ENCODE results near the gene PLAAT3. TPM values are rescaled to one million over a fixed set of nuclear protein-coding genes. Genes with fewer than 3 reads are reported as not detected.
A peak's percentile ranks its signal among the peaks of the same experiment; 100 is the strongest.

The PLAAT3 gene
- polyA plus RNA-seq, 2 of the 4 experiments (the other 2 are of a cell fraction), result 39.5 to 65.2 TPM

DNA sequence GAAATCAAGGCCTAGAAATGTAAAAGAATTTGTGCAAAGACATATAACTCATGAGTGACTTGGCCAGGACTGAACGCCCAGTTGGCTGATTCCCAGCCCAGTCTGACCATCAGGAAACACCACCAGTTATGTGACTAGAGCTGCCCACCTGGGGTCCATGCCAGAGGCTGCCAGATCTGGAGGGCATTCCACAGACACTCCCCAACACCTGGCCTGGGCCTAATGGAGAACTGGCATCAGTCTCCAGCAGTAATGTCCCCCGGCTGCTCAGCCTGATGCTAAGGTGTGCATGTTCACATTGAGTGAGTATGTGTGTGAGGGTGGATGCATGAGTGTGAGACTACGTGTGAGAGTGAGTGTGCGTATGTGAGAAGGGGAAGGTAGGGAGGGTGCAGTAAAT is 15.7 kb downstream of the PLAAT3 start:
- Histone ChIP-seq H3K4me1 (peaks cover 21% of the 10 kb centered on the region; the same call in 2 of the 3 replicates), H3K4me3 (no peak overlapping the region), H3K4me2 (no peak overlapping the region), H3K9me3 (no peaks in the 10 kb centered on the region), H3K27ac (peak overlapping the region in 1 of 2 experiments; percentile 5; a peak in 3 of 6 replicates)
- POLR2A ChIA-PET, result no interaction called here
- DNase-seq (ENCODE audit: low read depth in 1 of 2, low spot score in 1 of 2) (no peak), FAIRE-seq (no peak), ATAC-seq (peak; percentile 27 to 28; a peak in 3 of 6 replicates)
- CTCF ChIA-PET, result interaction anchor here (1.5 to 1.6 kb wide), 2 partner anchors 37 to 119 kb away, joined by 5 read pairs; no protein-coding TSS in a partner anchor
- 88% methylated on average over 4 of the region's 4 CpGs for WGBS (ENCODE audit: missing lambda C conversion rate)
- TF ChIP-seq EP300 (IDR thresholded peaks at IDR 0.05) (no peak), MYC (IDR thresholded peaks at IDR 0.05; ENCODE audit: borderline replicate concordance, low read length) (no peak), HOXB13 (CRISPR knock-in tag; IDR thresholded peaks at IDR 0.05; ENCODE audit: low read depth) (no peak), ZNF302 (CRISPR knock-in tag; IDR thresholded peaks at IDR 0.05) (no peak), HDAC2 (IDR thresholded peaks at IDR 0.05) (no peak), ESRRA (IDR thresholded peaks at IDR 0.05; ENCODE audit: borderline replicate concordance, low read length) (no peak), RCOR1 (IDR thresholded peaks at IDR 0.05; ENCODE audit: low read depth, low read length) (no peak), NR3C1 (IDR thresholded peaks at IDR 0.05) (no peak), CBX2 (IDR thresholded peaks at IDR 0.05; ENCODE audit: borderline replicate concordance, low read depth) (no peak), MAX (IDR thresholded peaks at IDR 0.05) (no peak), REST (IDR thresholded peaks at IDR 0.05) (no peak), HEYL (CRISPR knock-in tag; IDR thresholded peaks at IDR 0.05) (no peak), HOXB5 (CRISPR knock-in tag; IDR thresholded peaks at IDR 0.05) (no peak), MAZ (IDR thresholded peaks at IDR 0.05; ENCODE audit: borderline replicate concordance, low read depth, low read length) (no peak), BHLHE40 (IDR thresholded peaks at IDR 0.05; ENCODE audit: low read depth, low read length) (no peak), PBX3 (IDR thresholded peaks at IDR 0.05) (no peak), KDM1A (IDR thresholded peaks at IDR 0.05; ENCODE audit: low read depth) (no peak)
- TF ChIP-seq, protein P1, sequence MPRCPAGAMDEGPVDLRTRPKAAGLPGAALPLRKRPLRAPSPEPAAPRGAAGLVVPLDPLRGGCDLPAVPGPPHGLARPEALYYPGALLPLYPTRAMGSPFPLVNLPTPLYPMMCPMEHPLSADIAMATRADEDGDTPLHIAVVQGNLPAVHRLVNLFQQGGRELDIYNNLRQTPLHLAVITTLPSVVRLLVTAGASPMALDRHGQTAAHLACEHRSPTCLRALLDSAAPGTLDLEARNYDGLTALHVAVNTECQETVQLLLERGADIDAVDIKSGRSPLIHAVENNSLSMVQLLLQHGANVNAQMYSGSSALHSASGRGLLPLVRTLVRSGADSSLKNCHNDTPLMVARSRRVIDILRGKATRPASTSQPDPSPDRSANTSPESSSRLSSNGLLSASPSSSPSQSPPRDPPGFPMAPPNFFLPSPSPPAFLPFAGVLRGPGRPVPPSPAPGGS (IDR thresholded peaks at IDR 0.05), result no peak
- TF ChIP-seq, protein P2, sequence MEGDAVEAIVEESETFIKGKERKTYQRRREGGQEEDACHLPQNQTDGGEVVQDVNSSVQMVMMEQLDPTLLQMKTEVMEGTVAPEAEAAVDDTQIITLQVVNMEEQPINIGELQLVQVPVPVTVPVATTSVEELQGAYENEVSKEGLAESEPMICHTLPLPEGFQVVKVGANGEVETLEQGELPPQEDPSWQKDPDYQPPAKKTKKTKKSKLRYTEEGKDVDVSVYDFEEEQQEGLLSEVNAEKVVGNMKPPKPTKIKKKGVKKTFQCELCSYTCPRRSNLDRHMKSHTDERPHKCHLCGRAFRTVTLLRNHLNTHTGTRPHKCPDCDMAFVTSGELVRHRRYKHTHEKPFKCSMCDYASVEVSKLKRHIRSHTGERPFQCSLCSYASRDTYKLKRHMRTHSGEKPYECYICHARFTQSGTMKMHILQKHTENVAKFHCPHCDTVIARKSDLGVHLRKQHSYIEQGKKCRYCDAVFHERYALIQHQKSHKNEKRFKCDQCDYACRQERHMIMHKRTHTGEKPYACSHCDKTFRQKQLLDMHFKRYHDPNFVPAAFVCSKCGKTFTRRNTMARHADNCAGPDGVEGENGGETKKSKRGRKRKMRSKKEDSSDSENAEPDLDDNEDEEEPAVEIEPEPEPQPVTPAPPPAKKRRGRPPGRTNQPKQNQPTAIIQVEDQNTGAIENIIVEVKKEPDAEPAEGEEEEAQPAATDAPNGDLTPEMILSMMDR (IDR thresholded peaks at IDR 0.05), result no peak

DNA sequence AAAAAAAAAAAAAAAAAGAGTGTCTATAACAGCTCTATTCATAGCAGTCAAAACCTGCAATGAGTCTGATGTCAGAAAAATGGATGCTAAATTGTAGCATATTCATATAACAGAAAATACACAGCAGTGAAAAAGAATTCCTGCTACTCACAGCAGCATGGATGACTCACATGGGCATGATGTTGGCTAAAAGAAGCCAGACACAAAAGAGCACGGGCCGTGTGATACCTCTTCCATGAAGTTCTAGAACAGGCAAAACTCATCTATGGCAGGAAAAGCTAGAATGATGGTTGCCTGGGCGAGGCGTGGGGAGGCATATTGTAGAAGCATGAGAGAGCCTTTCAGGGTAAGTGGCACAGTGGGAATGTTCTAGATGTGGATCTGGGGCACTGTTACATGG is 18.9 kb downstream of the PLAAT3 start:
- ChIA-PET CTCF (interaction anchor here (1.0 to 6.5 kb wide), 4 partner anchors 10 to 115 kb away, joined by 3 to 39 read pairs (median 4); no protein-coding TSS in a partner anchor), POLR2A (no interaction called here)
- no peak for DNase-seq (ENCODE audit: low read depth in 1 of 2, low spot score in 1 of 2)
- Histone ChIP-seq H3K27ac (no peak overlapping the region), H3K4me1 (peaks cover 21% of the 10 kb centered on the region; the same call in 2 of the 3 replicates), H3K4me2 (no peak overlapping the region), H3K9me3 (no peaks in the 10 kb centered on the region), H3K4me3 (no peak overlapping the region)
- no peak for FAIRE-seq
- no peak for ATAC-seq
- TF ChIP-seq MAZ (IDR thresholded peaks at IDR 0.05; ENCODE audit: borderline replicate concordance, low read depth, low read length), result no peak
- no peak for TF ChIP-seq FOSL2 (IDR thresholded peaks at IDR 0.05)
- peak; percentile 39 for TF ChIP-seq FOSL2 (CRISPR knock-in tag; IDR thresholded peaks at IDR 0.05)
- 68% methylated on average over 4 of the region's 4 CpGs for WGBS (ENCODE audit: missing lambda C conversion rate)

Measured in A549 (cell line).